IMR-90 (cell line): ENCODE measurements around the gene CNNM3. TPM values are rescaled to one million over a fixed set of nuclear protein-coding genes. Genes with fewer than 3 reads are reported as not detected.

Source experiments
- ATAC-seq: fragments of 200-7000 bp; cut with Tn5 transposase; 2 replicates; pipeline ENCODE4 v1.9.1; 2020; ENCODE audit warnings: low read depth, mild to moderate bottlenecking, moderate library complexity
- BruUV-seq: library from RNA; stranded (reverse); fragments of 400-500 nt; replicated peaks from 2 replicates; lab custom pipeline; 2021; lab: Mats Ljungman, UMichigan
- CTCF ChIA-PET: fragments of 300-600 bp; formaldehyde crosslinking; extraction: SDS; loops from one replicate; lab custom pipeline; 2021; ENCODE audit warnings: antibody characterized with exemption; lab: Yijun Ruan, JAX
- POLR2A ChIA-PET: fragments of 300-600 bp; sonication (Branson Sonifier 250); formaldehyde crosslinking; loops from one replicate; lab custom pipeline; 2022; ENCODE audit warnings: antibody characterized with exemption; ENCODE audit not compliant: unreplicated experiment; lab: Charles Lee
- DNase-seq: peaks from one replicate; pipeline ENCODE4 v3.0.0; 2013
- H2AFZ ChIP-seq: replicated peaks from 2 replicates; pipeline ENCODE3; 2013; ENCODE audit warnings: low read length, mild to moderate bottlenecking; ENCODE audit not compliant: poor library complexity
- H2AK5ac ChIP-seq: 2 replicates; pipeline ENCODE4 v1.6.1; 2013; ENCODE audit warnings: low read depth, low read length, inconsistent platforms
- H2AK9ac ChIP-seq: replicated peaks from 2 replicates; pipeline ENCODE3; 2013; ENCODE audit warnings: mild to moderate bottlenecking, low read depth, low read length, moderate library complexity; ENCODE audit not compliant: poor library complexity
- H2BK120ac ChIP-seq: 2 replicates; pipeline ENCODE4 v1.6.1; 2013; ENCODE audit warnings: low read depth, low read length, inconsistent platforms
- H2BK15ac ChIP-seq: 3 replicates; pipeline ENCODE4 v1.6.1; 2013; ENCODE audit warnings: low read depth, low read length, inconsistent platforms
- H2BK20ac ChIP-seq: 2 replicates; pipeline ENCODE4 v1.6.1; 2013; ENCODE audit warnings: low read depth, mild to moderate bottlenecking, inconsistent platforms, low read length, moderate library complexity
- H2BK5ac ChIP-seq: 2 replicates; pipeline ENCODE4 v1.6.1; 2013; ENCODE audit warnings: mild to moderate bottlenecking, low read depth, low read length, inconsistent platforms; ENCODE audit not compliant: poor library complexity, severe bottlenecking
- H3K14ac ChIP-seq: replicated peaks from 2 replicates; pipeline ENCODE4 v1.6.1; 2013; ENCODE audit warnings: low read depth, low read length, inconsistent platforms
- H3K18ac ChIP-seq: 2 replicates; pipeline ENCODE4 v1.6.1; 2013; ENCODE audit warnings: low read depth, low read length, control low read depth
- H3K23ac ChIP-seq: 2 replicates; pipeline ENCODE4 v1.6.1; 2013; ENCODE audit warnings: low read depth, low read length, inconsistent platforms
- H3K27ac ChIP-seq: 2 replicates; pipeline ENCODE4 v1.5.1; 2013; ENCODE audit warnings: mild to moderate bottlenecking, control low read depth, low read length; ENCODE audit not compliant: insufficient read depth
- H3K27me3 ChIP-seq: 2 replicates; pipeline ENCODE4 v1.6.1; 2013; ENCODE audit warnings: low read length; ENCODE audit not compliant: control insufficient read depth, insufficient read depth
- H3K36me3 ChIP-seq: 2 replicates; pipeline ENCODE4 v1.6.1; 2013; ENCODE audit warnings: low read length, mixed read lengths; ENCODE audit not compliant: control insufficient read depth, insufficient read depth
- H3K4ac ChIP-seq: 2 replicates; pipeline ENCODE4 v1.6.1; 2013; ENCODE audit warnings: low read depth, low read length, inconsistent platforms
- H3K4me1 ChIP-seq: 2 replicates; pipeline ENCODE4 v1.6.1; 2013; ENCODE audit warnings: low read length, mixed read lengths; ENCODE audit not compliant: control insufficient read depth, insufficient read depth
- H3K4me2 ChIP-seq: 2 replicates; pipeline ENCODE4 v1.6.1; 2013; ENCODE audit warnings: low read depth, mild to moderate bottlenecking, control low read depth, low read length, moderate library complexity
- H3K4me3 ChIP-seq: 2 replicates; pipeline ENCODE4 v1.5.1; 2013; ENCODE audit warnings: low read depth, mild to moderate bottlenecking, control low read depth, low read length, moderate library complexity; ENCODE audit not compliant: insufficient read depth
- H3K56ac ChIP-seq: 2 replicates; pipeline ENCODE4 v1.6.1; 2013; ENCODE audit warnings: low read length, inconsistent platforms; ENCODE audit not compliant: insufficient read depth; ENCODE audit errors: extremely low read depth
- H3K79me1 ChIP-seq, 2 experiments: 2 replicates each; pipeline ENCODE4 v1.6.1; 2013; ENCODE audit warnings: low read length in 2 of 2, inconsistent platforms in 1 of 2, low read depth in 1 of 2
- H3K9ac ChIP-seq: 2 replicates; pipeline ENCODE4 v1.6.1; 2013; ENCODE audit warnings: low read depth, low read length, control low read depth
- H3K9me1 ChIP-seq: 2 replicates; pipeline ENCODE4 v1.6.1; 2013; ENCODE audit warnings: low read length, inconsistent platforms; ENCODE audit not compliant: insufficient read depth
- H3K9me3 ChIP-seq: 2 replicates; pipeline ENCODE4 v1.6.1; 2013; ENCODE audit warnings: low read length; ENCODE audit not compliant: control insufficient read depth, insufficient read depth
- H4K20me1 ChIP-seq: 2 replicates; pipeline ENCODE4 v1.6.1; 2013; ENCODE audit warnings: low read length, inconsistent platforms; ENCODE audit not compliant: insufficient read depth
- H4K5ac ChIP-seq: 2 replicates; pipeline ENCODE4 v1.6.1; 2013; ENCODE audit warnings: mild to moderate bottlenecking, low read depth, low read length, control low read depth
- H4K8ac ChIP-seq, 2 experiments: 2 replicates each; pipeline ENCODE4 v1.6.1; 2013; ENCODE audit warnings: low read depth in 2 of 2, low read length in 2 of 2, control low read depth in 1 of 2, inconsistent platforms in 1 of 2
- H4K91ac ChIP-seq: 2 replicates; pipeline ENCODE4 v1.6.1; 2013; ENCODE audit warnings: low read depth, low read length, inconsistent platforms; ENCODE audit not compliant: insufficient read depth
- BHLHE40 ChIP-seq: fragments of 150-350 bp; IDR thresholded peaks from 2 replicates; pipeline ENCODE4 v1.6.1; 2016; ENCODE audit warnings: mild to moderate bottlenecking, low read depth, low read length
- CEBPB ChIP-seq: IDR thresholded peaks from 2 replicates; pipeline ENCODE4 v1.6.1; 2012; ENCODE audit warnings: low read depth, low read length, improper control_type of control experiment
- CHD1 ChIP-seq: IDR thresholded peaks from 2 replicates; pipeline ENCODE4 v1.6.1; 2012; ENCODE audit warnings: low read depth, low read length, improper control_type of control experiment
- FOS ChIP-seq: fragments of 150-350 bp; IDR thresholded peaks from 2 replicates; pipeline ENCODE4 v1.6.1; 2016; ENCODE audit warnings: low read depth, low read length
- MAFK ChIP-seq: IDR thresholded peaks from 2 replicates; pipeline ENCODE4 v1.6.1; 2012; ENCODE audit warnings: low read depth, low read length, improper control_type of control experiment
- MAZ ChIP-seq: IDR thresholded peaks from 2 replicates; pipeline ENCODE4 v1.6.1; 2012; ENCODE audit warnings: low read depth, mild to moderate bottlenecking, low read length, improper control_type of control experiment, moderate library complexity, borderline replicate concordance
- NFE2L2 ChIP-seq: fragments of 150-350 bp; IDR thresholded peaks from 2 replicates; pipeline ENCODE4 v1.6.1; 2016; ENCODE audit warnings: low read depth, mild to moderate bottlenecking, low read length
- POLR2A ChIP-seq: IDR thresholded peaks from 2 replicates; pipeline ENCODE4 v1.6.1; 2012; ENCODE audit warnings: mild to moderate bottlenecking, low read depth, low read length
- RAD21 ChIP-seq: IDR thresholded peaks from 2 replicates; pipeline ENCODE4 v1.6.1; 2012; ENCODE audit warnings: low read length, improper control_type of control experiment
- RCOR1 ChIP-seq: IDR thresholded peaks from 2 replicates; pipeline ENCODE4 v1.6.1; 2012; ENCODE audit warnings: mild to moderate bottlenecking, low read length, improper control_type of control experiment; ENCODE audit not compliant: insufficient replicate concordance
- RFX5 ChIP-seq: IDR thresholded peaks from 2 replicates; pipeline ENCODE4 v1.8.0; 2012; ENCODE audit warnings: low read depth, mild to moderate bottlenecking, low read length, moderate library complexity
- SMC3 ChIP-seq: fragments of 150-350 bp; IDR thresholded peaks from 2 replicates; pipeline ENCODE4 v1.6.1; 2016; ENCODE audit warnings: low read depth, mild to moderate bottlenecking, antibody characterized with exemption, low read length, moderate library complexity
- WGBS, 2 experiments: methylation state at CpG; one replicate each; pipeline versions ENCODE4 v1.1.5 to v1.1.7; 2013; ENCODE audit warnings: missing lambda C conversion rate in 2 of 2; ENCODE audit not compliant: insufficient read length in 1 of 2; ENCODE audit errors: extremely low coverage in 2 of 2; 5-methylcytosine and 5-hydroxymethylcytosine counted together
- dilution Hi-C: fragments of 300-500 bp; cut with HindIII; formaldehyde crosslinking; loops from one replicate; pipeline ENCODE4 v1.14.3; 2018; ENCODE audit warnings: low sequenced_read_pairs; ENCODE audit not compliant: unreplicated experiment
- in situ Hi-C: fragments of 300-500 bp; cut with MboI; formaldehyde crosslinking; loops from 3 replicates; pipeline ENCODE4 v1.14.3; 2019; ENCODE audit warnings: low sequenced_read_pairs, inconsistent platforms, mixed read lengths
- intact Hi-C: fragments of 100-400 bp; cut with micrococcal nuclease; formaldehyde crosslinking; loops from 2 replicates; pipeline ENCODE4 v1.10.0; 2022
- polyA plus RNA-seq, 3 experiments: library from polyadenylated mRNA; depleted of rRNA; stranded (reverse); fragments of >200 nt; gene quantifications; 2 replicates each; pipeline ENCODE4 v1.2.3, GENCODE V29; 2012; ENCODE audit warnings: low replicate concordance in 1 of 3
- total RNA-seq: library from RNA; depleted of rRNA; stranded (reverse); fragments of >200 nt; gene quantifications from 2 replicates; pipeline ENCODE4 v1.2.3, GENCODE V29; 2012
- TF ChIP-seq, protein P1 (sequence below): fragments of 150-350 bp; IDR thresholded peaks from 2 replicates; pipeline ENCODE4 v1.6.1; 2017; ENCODE audit warnings: mild to moderate bottlenecking, antibody characterized with exemption, low read length, low read depth
- TF ChIP-seq, protein P2 (sequence below): conservative IDR thresholded peaks from 2 replicates; pipeline ENCODE4 v1.5.1; 2012; ENCODE audit warnings: mild to moderate bottlenecking, low read depth, low read length, improper control_type of control experiment
- TF ChIP-seq, protein P3 (sequence below): fragments of 150-350 bp; IDR thresholded peaks from 2 replicates; pipeline ENCODE4 v1.6.1; 2016; ENCODE audit warnings: low read depth, mild to moderate bottlenecking, low read length, moderate library complexity, borderline replicate concordance

Gene CNNM3
- total and polyA plus RNA-seq, 2 of the 4 experiments (the other 2 are of a cell fraction): 2.3 to 6.1 TPM

DNA sequence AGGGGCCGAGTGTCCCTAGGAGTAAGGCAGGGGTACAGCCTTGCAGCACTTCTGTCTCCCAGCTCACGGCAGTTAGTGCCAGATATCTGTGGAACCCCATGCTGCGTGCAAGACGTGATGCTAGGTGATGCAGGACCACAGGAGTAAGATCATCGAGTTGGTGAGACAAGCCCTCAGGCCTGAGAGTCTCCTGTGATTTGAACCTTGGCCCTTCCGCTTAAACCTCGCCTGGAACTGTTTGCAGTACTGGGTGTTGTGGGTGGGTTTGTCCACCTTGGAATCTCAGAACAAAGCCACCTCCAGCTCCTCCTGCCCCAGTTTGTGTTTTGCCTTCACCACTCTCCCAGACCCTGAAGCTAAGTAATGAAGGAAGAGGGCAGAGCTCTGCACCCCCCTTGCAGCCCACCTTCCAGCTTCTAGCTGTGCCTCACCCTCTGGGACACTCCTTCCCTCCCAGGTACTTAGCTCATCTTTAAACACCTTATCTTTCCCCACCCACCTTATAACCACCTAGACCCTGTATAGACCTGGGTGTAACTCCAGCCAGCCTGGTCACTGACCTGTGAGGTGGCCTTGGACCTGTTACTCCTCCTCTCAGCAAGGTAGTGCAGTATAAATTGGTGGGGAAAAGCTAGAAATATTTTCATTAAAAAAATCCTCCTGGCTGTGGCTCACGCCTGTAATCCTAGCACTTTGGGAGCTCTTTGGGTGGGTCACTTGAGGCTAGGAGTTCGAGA is 48.8 kb upstream of the CNNM3 start:
- 100% methylated on average over 2 of the region's 9 CpGs; no CpG with 5 or more reads in 1 of the 2 experiments for WGBS, 2 experiments
- POLR2A ChIA-PET: interaction anchor here (0.5 kb wide), 1 partner anchor 50 kb away, joined by 3 read pairs; no protein-coding TSS in a partner anchor
- Histone ChIP-seq H4K5ac (no peak overlapping the region), H3K27ac (no peak overlapping the region), H3K27me3 (no peaks in the 10 kb centered on the region), H3K18ac (no peak overlapping the region), H3K4me1 (peaks cover 10% of the 10 kb centered on the region), H2BK15ac (no peak overlapping the region), H3K4ac (no peak overlapping the region), H3K14ac (no peak overlapping the region), H3K36me3 (no peaks in the 10 kb centered on the region), H2BK20ac (no peak overlapping the region), H3K4me3 (no peak overlapping the region), H3K9ac (no peak overlapping the region), H3K4me2 (no peak overlapping the region), H2BK120ac (no peak overlapping the region), H3K9me1 (peaks cover 15% of the 10 kb centered on the region; the same call in 1 of the 2 replicates), H2AK5ac (no peak overlapping the region), H3K9me3 (no peaks in the 10 kb centered on the region), H2AFZ (no peak overlapping the region), H4K8ac (no peak overlapping the region), H2BK5ac (no peak overlapping the region), H3K23ac (no peak overlapping the region), H2AK9ac (no peak overlapping the region), H4K91ac (no peak overlapping the region), H4K20me1 (no peaks in the 10 kb centered on the region; the same call in 1 of the 2 replicates), H3K79me1 (peaks cover 6 to 17% of the 10 kb centered on the region in 2 experiments; a peak in 2 of 4 replicates), H3K56ac (no peak overlapping the region)
- dilution Hi-C loops (no loop called here), intact Hi-C loops (no loop called here), in situ Hi-C loops (no loop called here)
- CTCF ChIA-PET: no interaction called here
- DNase-seq (no peak), ATAC-seq (no peak)
- TF ChIP-seq, protein P1, sequence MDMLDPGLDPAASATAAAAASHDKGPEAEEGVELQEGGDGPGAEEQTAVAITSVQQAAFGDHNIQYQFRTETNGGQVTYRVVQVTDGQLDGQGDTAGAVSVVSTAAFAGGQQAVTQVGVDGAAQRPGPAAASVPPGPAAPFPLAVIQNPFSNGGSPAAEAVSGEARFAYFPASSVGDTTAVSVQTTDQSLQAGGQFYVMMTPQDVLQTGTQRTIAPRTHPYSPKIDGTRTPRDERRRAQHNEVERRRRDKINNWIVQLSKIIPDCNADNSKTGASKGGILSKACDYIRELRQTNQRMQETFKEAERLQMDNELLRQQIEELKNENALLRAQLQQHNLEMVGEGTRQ: no peak
- no peak for TF ChIP-seq POLR2A
- TF ChIP-seq, protein P2, sequence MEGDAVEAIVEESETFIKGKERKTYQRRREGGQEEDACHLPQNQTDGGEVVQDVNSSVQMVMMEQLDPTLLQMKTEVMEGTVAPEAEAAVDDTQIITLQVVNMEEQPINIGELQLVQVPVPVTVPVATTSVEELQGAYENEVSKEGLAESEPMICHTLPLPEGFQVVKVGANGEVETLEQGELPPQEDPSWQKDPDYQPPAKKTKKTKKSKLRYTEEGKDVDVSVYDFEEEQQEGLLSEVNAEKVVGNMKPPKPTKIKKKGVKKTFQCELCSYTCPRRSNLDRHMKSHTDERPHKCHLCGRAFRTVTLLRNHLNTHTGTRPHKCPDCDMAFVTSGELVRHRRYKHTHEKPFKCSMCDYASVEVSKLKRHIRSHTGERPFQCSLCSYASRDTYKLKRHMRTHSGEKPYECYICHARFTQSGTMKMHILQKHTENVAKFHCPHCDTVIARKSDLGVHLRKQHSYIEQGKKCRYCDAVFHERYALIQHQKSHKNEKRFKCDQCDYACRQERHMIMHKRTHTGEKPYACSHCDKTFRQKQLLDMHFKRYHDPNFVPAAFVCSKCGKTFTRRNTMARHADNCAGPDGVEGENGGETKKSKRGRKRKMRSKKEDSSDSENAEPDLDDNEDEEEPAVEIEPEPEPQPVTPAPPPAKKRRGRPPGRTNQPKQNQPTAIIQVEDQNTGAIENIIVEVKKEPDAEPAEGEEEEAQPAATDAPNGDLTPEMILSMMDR: no peak
- no peak for TF ChIP-seq MAFK
- no peak for TF ChIP-seq MAZ
- TF ChIP-seq SMC3: no peak
- TF ChIP-seq RAD21: no peak
- no peak for TF ChIP-seq CHD1
- TF ChIP-seq CEBPB: no peak
- TF ChIP-seq FOS: no peak
- no peak for TF ChIP-seq BHLHE40
- TF ChIP-seq RFX5: no peak
- no peak for TF ChIP-seq RCOR1
- TF ChIP-seq, protein P3, sequence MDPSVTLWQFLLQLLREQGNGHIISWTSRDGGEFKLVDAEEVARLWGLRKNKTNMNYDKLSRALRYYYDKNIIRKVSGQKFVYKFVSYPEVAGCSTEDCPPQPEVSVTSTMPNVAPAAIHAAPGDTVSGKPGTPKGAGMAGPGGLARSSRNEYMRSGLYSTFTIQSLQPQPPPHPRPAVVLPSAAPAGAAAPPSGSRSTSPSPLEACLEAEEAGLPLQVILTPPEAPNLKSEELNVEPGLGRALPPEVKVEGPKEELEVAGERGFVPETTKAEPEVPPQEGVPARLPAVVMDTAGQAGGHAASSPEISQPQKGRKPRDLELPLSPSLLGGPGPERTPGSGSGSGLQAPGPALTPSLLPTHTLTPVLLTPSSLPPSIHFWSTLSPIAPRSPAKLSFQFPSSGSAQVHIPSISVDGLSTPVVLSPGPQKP: no peak
- no peak for TF ChIP-seq NFE2L2
- BruUV-seq: no TSS peak
